Right cardiac atrium (tissue), 5 donors: ENCODE results near the gene R3HCC1L. TPM values are rescaled to one million over a fixed set of nuclear protein-coding genes. Genes with fewer than 3 reads are reported as not detected.

Experiments used
- ATAC-seq, 2 donors: fragments of 200-7000 bp; cut with Tn5 transposase; one replicate each; pipeline versions ENCODE4 v1.8.0 to v1.9.1; 2020; ENCODE audit warnings: moderate library complexity in 2 of 2, mild to moderate bottlenecking in 1 of 2
- DNase-seq, 3 donors: peaks; one replicate each; pipeline ENCODE4 v3.0.0-alpha.2; 2020
- H3K27ac ChIP-seq: one replicate; pipeline ENCODE4 v1.5.1; 2013; ENCODE audit warnings: mild to moderate bottlenecking, low read length, control low read depth, moderate library complexity
- H3K27me3 ChIP-seq: one replicate; pipeline ENCODE4 v1.6.1; 2013; ENCODE audit not compliant: control insufficient read depth, insufficient read depth
- H3K4me1 ChIP-seq: one replicate; pipeline ENCODE4 v1.6.1; 2013; ENCODE audit warnings: low read length; ENCODE audit not compliant: control insufficient read depth, insufficient read depth
- H3K4me3 ChIP-seq: one replicate; pipeline ENCODE4 v1.5.1; 2013; ENCODE audit warnings: low read length, control low read depth
- H3K9me3 ChIP-seq: one replicate; pipeline ENCODE4 v1.6.1; 2013; ENCODE audit warnings: low read length; ENCODE audit not compliant: control insufficient read depth
- WGBS: extraction: QIAGEN DNeasy Blood & Tissue Kit; methylation state at CpG from one replicate; pipeline ENCODE4 v1.1.7; 2013; 5-methylcytosine and 5-hydroxymethylcytosine counted together
- intact Hi-C, 4 donors: fragments of 100-400 bp; cut with DNase I; formaldehyde crosslinking; loops; one replicate each; pipeline versions ENCODE4 v1.11.0 to v1.14.0; 2022 to 2023
- polyA plus RNA-seq: library from polyadenylated mRNA; stranded (reverse); fragments of 200-250 nt; gene quantifications from one replicate; pipeline ENCODE4 v1.2.3, GENCODE V29; 2013
- total RNA-seq, 4 donors: library from RNA; stranded (reverse); fragmentation: NEBNext Ultra II Directional; extraction: Animal tissue kit (Norgen Biotek cat#: 25700); gene quantifications; one replicate each; pipeline ENCODE4 v1.2.1, GENCODE V29; 2021
- donor health status: healthy with polysubstance abuse.
- donor health status: DM: no; HTN: yes; CAD: no.
- donor health status: DM: no; HTN: no; CAD: no.
- donor health status: DM: no; HTN: yes; CAD: no; lungs with severe emphysema.
- donor health status: DM: yes; HTN: yes; CAD: no.

R3HCC1L gene
- total and polyA plus RNA-seq, 5 donors, result 4.6 to 6.4 (median 6.4) TPM

DNA sequence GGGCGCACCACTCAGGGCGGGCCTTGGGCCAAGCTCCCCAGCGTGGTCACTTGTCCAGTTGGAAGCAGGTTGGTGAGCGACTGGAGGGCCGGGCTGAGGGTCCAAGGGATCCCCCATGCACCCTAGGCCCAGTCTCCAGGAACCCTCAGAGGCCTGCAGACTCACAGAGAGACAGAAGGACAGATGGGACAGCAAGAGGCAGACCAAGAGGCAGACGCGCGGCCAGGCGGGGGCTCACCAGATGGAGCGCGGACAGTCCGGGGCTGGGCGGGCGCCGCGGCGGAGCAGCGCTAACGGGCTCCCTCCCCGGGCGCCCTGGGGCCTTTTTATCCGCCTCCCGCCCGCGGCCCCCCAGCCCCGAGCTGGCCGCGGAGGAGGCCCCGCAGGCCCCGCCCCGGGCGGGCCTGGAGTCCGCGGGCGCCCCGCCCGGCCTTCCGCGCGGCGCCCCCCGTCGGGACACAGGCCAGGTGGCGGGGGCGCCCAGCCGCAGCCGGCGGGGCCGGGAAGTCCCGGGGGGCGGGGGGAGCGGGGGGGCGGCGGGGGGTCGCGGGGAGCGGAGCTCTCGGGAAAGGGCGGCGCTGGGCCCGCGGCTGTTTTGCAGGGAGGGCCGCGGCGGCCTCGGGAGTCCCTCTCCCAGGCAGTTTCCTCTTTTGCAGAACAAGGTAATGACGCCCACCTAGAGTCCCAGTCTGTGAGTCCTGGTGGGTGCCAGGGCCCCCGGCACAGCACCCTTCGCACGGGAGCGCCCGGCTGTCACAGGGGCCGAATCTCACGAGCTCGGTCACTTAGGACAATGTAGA lies 133.6 kb downstream of the R3HCC1L start, which contains the start of gene LOXL4:
Gene LOXL4, minus strand, starts transcription at position 301 of the 800 bp plus-strand sequence. CDS start 5,175 bp downstream, outside the sequence.
- intact Hi-C loops, result loop anchor here in 2 of 4 donors (5.0 to 10.0 kb wide), 2 partner anchors 39 to 353 kb away; no protein-coding TSS in a partner anchor
- DNase-seq (peak; percentile 36 to 77 (median 72)), ATAC-seq (peak; percentile 18 to 46)
- Histone ChIP-seq H3K9me3 (no peaks in the 10 kb centered on the region), H3K4me1 (peaks cover 10% of the 10 kb centered on the region), H3K27me3 (no peaks in the 10 kb centered on the region), H3K4me3 (peak within 1 kb of the TSS; percentile 62), H3K27ac (peak within 1 kb of the TSS; percentile 34)
- WGBS, result 3% methylated on average over 75 of the region's 75 CpGs

GRCh38 chr10:98268694-98269431 lies 134.4 kb downstream of the R3HCC1L start:
- H3K9me3 ChIP-seq, result no peaks in the 10 kb centered on the region
- DNase-seq (peak in 2 of 3 donors; percentile 35 to 63), ATAC-seq (no peak)
- H3K4me1 ChIP-seq, result peaks cover 10% of the 10 kb centered on the region
- peak overlapping the region; percentile 62 for H3K4me3 ChIP-seq
- 15% methylated on average over 17 of the region's 17 CpGs for WGBS
- intact Hi-C loops, result loop anchor here in 2 of 4 donors (5.0 to 10.0 kb wide), 2 partner anchors 38 to 354 kb away; no protein-coding TSS in a partner anchor
- no peaks in the 10 kb centered on the region for H3K27me3 ChIP-seq
- H3K27ac ChIP-seq, result peak overlapping the region; percentile 34

DNA sequence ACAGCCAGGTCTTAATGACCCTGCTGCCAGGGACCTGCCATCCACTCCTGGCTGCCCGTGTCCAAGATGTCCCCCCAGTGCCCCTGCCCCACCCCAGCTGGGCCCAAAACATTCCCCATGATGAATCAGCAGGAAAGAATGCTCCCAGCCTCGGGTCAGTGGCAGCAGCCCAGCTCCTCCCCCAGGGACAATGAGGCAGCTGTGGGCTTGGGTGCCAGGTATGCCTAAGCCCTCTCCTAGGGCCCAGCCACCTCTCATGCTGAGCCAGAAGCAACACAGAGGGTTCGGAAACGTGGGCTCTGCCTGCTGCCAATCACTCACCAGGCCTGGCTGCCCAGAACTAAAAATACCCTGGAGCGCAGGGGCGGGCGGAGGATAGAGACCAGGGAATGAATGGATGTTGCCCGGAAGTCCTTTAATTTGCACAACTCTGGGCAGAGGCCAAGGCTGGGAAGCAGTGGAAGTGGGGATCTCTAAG lies 135.0 kb downstream of the R3HCC1L start:
- peak; percentile 88 to 89 for ATAC-seq
- Histone ChIP-seq H3K9me3 (no peaks in the 10 kb centered on the region), H3K4me3 (no peak overlapping the region), H3K27ac (peak overlapping the region; percentile 49), H3K4me1 (peaks cover 10% of the 10 kb centered on the region), H3K27me3 (no peaks in the 10 kb centered on the region)
- WGBS, result 8% methylated on average over 8 of the region's 8 CpGs
- intact Hi-C loops, result loop anchor here in 2 of 4 donors (5.0 to 10.0 kb wide), 2 partner anchors 38 to 355 kb away; no protein-coding TSS in a partner anchor
- peak; percentile 81 to 91 (median 88) for DNase-seq

DNA sequence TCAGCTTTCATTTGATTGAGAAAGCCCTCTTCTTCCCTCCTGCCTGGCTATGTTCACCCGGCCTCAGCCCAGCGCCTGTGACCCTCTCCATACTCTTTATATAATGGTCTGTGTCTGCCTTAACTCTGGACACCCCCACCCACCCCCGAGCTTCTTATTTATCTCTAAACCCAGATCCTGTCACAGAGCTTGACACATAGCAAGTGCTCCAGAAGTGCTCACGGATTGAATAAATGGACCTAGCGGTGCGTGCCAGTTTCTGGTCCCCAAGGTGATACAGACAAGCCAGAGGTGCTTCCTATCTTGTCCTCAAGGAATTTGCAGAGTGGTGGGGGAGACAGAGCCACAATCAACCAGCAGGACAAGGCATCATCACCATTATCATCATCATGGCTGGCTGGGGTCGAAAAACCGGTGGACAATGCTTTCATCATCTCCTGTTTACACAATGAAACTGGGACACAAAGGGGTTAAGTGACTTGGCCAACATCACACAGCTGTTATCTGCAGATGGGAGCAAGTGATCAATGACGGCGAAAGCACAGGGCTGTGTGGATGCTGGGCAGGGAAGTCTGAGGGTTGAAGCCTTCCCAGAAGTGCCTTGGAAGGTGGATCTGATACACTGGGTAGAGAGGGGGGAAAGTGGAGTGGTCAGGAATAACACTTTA lies 135.8 kb downstream of the R3HCC1L start:
- Histone ChIP-seq H3K4me3 (no peak overlapping the region), H3K9me3 (no peaks in the 10 kb centered on the region), H3K4me1 (peaks cover 10% of the 10 kb centered on the region), H3K27ac (peak overlapping the region; percentile 49), H3K27me3 (no peaks in the 10 kb centered on the region)
- WGBS, result 34% methylated on average over 10 of the region's 10 CpGs
- intact Hi-C loops, result loop anchor here in 1 of 4 donors (5.0 kb wide), 1 partner anchor 37 kb away; no protein-coding TSS in a partner anchor
- DNase-seq (no peak), ATAC-seq (no peak)

DNA sequence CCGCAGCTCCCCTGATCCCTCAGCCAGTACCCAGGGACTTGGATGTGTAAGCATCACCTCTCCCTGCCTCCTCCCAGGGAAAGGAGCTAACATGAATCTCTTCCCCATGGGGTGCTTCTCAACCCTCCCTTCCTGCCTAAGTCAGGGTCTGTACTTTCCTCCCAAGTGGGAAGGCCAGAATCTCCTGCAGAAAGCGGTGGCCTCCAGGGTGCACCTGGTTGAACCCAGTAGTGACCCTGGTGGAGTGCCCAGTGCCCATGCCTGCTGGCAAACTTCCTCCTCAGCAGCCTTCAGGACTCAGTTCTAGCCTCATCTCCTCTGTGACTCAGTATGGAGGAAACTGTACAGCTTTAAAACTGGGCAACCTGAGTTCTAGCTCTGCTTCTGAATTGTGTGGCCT lies 136.3 kb downstream of the R3HCC1L start:
- no peak overlapping the region for H3K4me3 ChIP-seq
- intact Hi-C loops, result loop anchor here in 1 of 4 donors (5.0 kb wide), 1 partner anchor 37 kb away; no protein-coding TSS in a partner anchor
- ATAC-seq (no peak), DNase-seq (no peak)
- H3K4me1 ChIP-seq, result peaks cover 9% of the 10 kb centered on the region
- no peaks in the 10 kb centered on the region for H3K27me3 ChIP-seq
- WGBS, result 81% methylated on average over 2 of the region's 2 CpGs
- no peak overlapping the region for H3K27ac ChIP-seq
- H3K9me3 ChIP-seq, result no peaks in the 10 kb centered on the region

DNA sequence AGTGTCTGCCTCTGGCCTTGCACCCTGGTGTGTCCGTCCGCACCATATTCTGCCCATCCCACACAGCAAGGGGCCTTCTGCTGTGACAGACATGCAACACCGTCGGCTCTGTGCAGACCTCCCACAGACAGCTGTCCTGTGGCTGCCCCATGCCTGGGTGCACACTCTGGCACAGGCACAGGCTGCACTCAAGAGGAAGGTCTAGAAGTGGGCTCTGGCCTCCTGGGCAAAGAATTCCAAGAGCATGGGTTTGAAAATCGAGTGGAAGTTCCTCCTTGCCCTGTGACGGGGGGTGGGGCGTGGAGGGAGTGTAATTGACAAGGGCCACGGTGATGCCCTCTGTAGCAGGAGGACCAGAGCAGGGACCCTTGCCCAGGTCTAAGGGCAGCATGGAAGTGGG lies 137.8 kb downstream of the R3HCC1L start:
- H3K27ac ChIP-seq, result no peak overlapping the region
- H3K27me3 ChIP-seq, result no peaks in the 10 kb centered on the region
- peaks cover 9% of the 10 kb centered on the region for H3K4me1 ChIP-seq
- DNase-seq, result no peak
- WGBS, result 86% methylated on average over 8 of the region's 8 CpGs
- intact Hi-C loops, result loop anchor here in 1 of 4 donors (5.0 kb wide), 1 partner anchor 35 kb away; no protein-coding TSS in a partner anchor
- no peaks in the 10 kb centered on the region for H3K9me3 ChIP-seq
- H3K4me3 ChIP-seq, result no peak overlapping the region
- no peak for ATAC-seq

- 78% methylated on average over 10 of the region's 10 CpGs for WGBS
- H3K4me3 ChIP-seq, result no peak overlapping the region
- intact Hi-C loops, result loop anchor here in 1 of 4 donors (5.0 kb wide), 1 partner anchor 35 kb away; no protein-coding TSS in a partner anchor
- no peaks in the 10 kb centered on the region for H3K9me3 ChIP-seq
- ATAC-seq (no peak), DNase-seq (no peak)
- no peak overlapping the region for H3K27ac ChIP-seq
- H3K4me1 ChIP-seq, result peaks cover 9% of the 10 kb centered on the region
- no peaks in the 10 kb centered on the region for H3K27me3 ChIP-seq
Observed at GRCh38 chr10:98272656-98273055, 138.2 kb downstream of the R3HCC1L start.

- H3K27ac ChIP-seq, result no peak overlapping the region
- no peak for DNase-seq
- H3K9me3 ChIP-seq, result no peaks in the 10 kb centered on the region
- intact Hi-C loops, result loop anchor here in 1 of 4 donors (5.0 kb wide), 1 partner anchor 34 kb away; no protein-coding TSS in a partner anchor
- WGBS, result 82% methylated on average over 9 of the region's 9 CpGs
- ATAC-seq, result no peak
- peaks cover 9% of the 10 kb centered on the region for H3K4me1 ChIP-seq
- H3K4me3 ChIP-seq, result no peak overlapping the region
- H3K27me3 ChIP-seq, result no peaks in the 10 kb centered on the region
Observed at GRCh38 chr10:98273057-98273850, 138.8 kb downstream of the R3HCC1L start.

DNA sequence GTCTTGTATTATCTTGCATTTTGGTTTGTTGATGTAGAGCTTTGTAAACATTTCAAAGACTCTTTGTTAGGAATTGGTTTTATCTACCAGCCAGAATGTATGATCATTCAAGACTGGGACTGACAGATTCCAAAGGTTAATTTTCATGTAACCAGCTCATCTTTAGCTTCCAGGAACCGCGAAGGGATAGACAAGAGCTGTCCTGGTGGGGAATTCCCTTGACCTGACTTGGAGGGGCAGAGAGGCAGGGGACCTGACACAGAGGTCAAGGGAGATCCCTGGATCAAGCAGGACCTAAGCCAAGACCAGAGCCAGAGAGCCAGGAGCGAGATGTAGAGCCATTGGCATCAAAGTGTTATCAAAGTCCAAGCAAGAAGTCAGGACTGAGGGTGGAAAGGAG lies 140.1 kb downstream of the R3HCC1L start:
- no peak for ATAC-seq
- H3K9me3 ChIP-seq, result no peaks in the 10 kb centered on the region
- no peak overlapping the region for H3K27ac ChIP-seq
- no peaks in the 10 kb centered on the region for H3K27me3 ChIP-seq
- peaks cover 9% of the 10 kb centered on the region for H3K4me1 ChIP-seq
- intact Hi-C loops, result loop anchor here in 1 of 4 donors (5.0 kb wide), 1 partner anchor 33 kb away; no protein-coding TSS in a partner anchor
- 91% methylated on average over 3 of the region's 3 CpGs for WGBS
- H3K4me3 ChIP-seq, result no peak overlapping the region
- DNase-seq, result no peak

DNA sequence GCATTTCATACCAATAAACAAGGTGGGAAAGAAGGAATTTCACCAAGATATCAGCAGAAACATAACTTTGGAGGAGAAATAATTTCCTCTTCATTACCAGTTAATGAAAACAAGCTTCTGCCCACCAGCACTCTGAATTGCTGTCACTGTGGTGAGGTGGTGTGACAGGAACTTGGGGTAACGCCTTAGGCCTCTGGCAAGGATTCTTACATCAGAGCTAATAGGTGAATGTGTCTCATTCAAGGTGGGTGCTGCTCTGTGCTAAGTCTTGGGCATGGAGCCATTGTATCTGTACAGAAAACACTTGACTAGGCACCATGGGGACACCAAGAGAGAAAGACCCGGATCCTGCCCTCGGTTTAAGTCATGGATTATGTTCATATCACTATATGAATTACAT lies 141.9 kb downstream of the R3HCC1L start:
- no peak for DNase-seq
- Histone ChIP-seq H3K4me3 (no peak overlapping the region), H3K27me3 (no peaks in the 10 kb centered on the region), H3K9me3 (no peaks in the 10 kb centered on the region), H3K4me1 (no peaks in the 10 kb centered on the region), H3K27ac (no peak overlapping the region)
- 86% methylated on average over 3 of the region's 3 CpGs for WGBS
- ATAC-seq, result no peak
- intact Hi-C loops, result no loop called here
